Vagina (tissue), 2 donors: ENCODE measurements around the gene APBA1.

ENCODE experiments used
- CTCF ChIP-seq, 3 experiments: fragments of 450-650 bp in 2 of 3; fragments of 200-600 bp in 1 of 3; sonication (generic) in 1 of 3; IDR thresholded peaks; one replicate each; pipeline ENCODE4 v1.5.1; 2017 to 2019; ENCODE audit warnings: antibody characterized with exemption in 3 of 3, mild to moderate bottlenecking in 2 of 3, moderate library complexity in 2 of 3
- POLR2A ChIP-seq, 2 donors: fragments of 450-650 bp; IDR thresholded peaks; one replicate each; pipeline ENCODE4 v1.6.1; 2017; ENCODE audit warnings: antibody characterized with exemption in 2 of 2, mild to moderate bottlenecking in 2 of 2, moderate library complexity in 2 of 2
- POLR2AphosphoS5 ChIP-seq, 2 donors: sonication (generic); formaldehyde crosslinking; IDR thresholded peaks; one replicate each; pipeline ENCODE4 v1.9.0; 2017; ENCODE audit warnings: antibody characterized with exemption in 2 of 2, mild to moderate bottlenecking in 2 of 2, low read depth in 1 of 2; ENCODE audit not compliant: insufficient read depth in 1 of 2

DNA sequence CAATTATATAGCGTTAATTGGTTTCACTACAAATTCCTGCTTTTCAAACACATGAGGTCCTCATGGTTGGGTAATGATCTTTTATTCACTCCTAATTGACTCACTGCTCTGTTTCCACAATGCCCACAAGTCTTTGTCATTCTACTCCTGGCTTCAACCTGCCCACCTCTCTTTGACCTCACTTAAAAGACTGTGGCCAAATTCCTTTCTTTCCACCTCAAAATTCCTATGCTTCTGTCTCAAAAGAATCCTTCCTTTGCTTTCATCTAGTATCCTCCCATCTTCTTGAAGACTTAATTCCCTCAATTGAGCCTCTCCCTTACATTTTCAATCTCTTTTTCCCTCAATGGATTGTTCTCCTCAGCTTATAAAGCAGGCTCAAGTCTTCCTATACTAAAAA lies 4.9 kb downstream of the APBA1 start:
- TF ChIP-seq POLR2AphosphoS5 (IDR thresholded peaks at IDR 0.05; ENCODE audit: insufficient read depth in 1 of 2, low read depth in 1 of 2) = no peak
- no peak for TF ChIP-seq CTCF (IDR thresholded peaks at IDR 0.05)
- TF ChIP-seq POLR2A (IDR thresholded peaks at IDR 0.05) = no peak
